Tibial nerve (tissue), 4 donors: ENCODE data around the gene ZNF716. TPM values are rescaled to one million over a fixed set of nuclear protein-coding genes. Genes with fewer than 3 reads are reported as not detected.

ENCODE experiments used
- DNase-seq, 2 donors: peaks; one replicate each; pipeline ENCODE4 v3.0.0-alpha.2; 2019; ENCODE audit warnings: low spot score in 2 of 2
- H3K27ac ChIP-seq, 4 donors: fragments of 200-600 bp; sonication (generic) in 3 of 4; one replicate each; pipeline ENCODE4 v1.5.1; 2017 to 2019; ENCODE audit warnings: mild to moderate bottlenecking in 1 of 4
- H3K27me3 ChIP-seq, 2 donors: fragments of 200-600 bp; sonication (generic) in 1 of 2; one replicate each; pipeline versions ENCODE4 v1.5.1 to v1.6.0; 2017 to 2019
- H3K36me3 ChIP-seq, 3 donors: fragments of 200-600 bp; sonication (generic); one replicate each; pipeline ENCODE4 v1.5.1; 2018 to 2019
- H3K4me1 ChIP-seq, 4 donors: fragments of 200-600 bp; sonication (generic) in 3 of 4; one replicate each; pipeline ENCODE4 v1.5.1; 2017 to 2019
- H3K4me3 ChIP-seq, 4 donors: fragments of 200-600 bp; sonication (generic) in 3 of 4; one replicate each; pipeline ENCODE4 v1.5.1; 2017 to 2019; ENCODE audit warnings: mild to moderate bottlenecking in 1 of 4, moderate library complexity in 1 of 4
- H3K9me3 ChIP-seq, 4 donors: fragments of 200-600 bp; sonication (generic) in 3 of 4; one replicate each; pipeline ENCODE4 v1.5.1; 2017 to 2019
- EP300 ChIP-seq, 2 donors: sonication (generic); formaldehyde crosslinking; IDR thresholded peaks; one replicate each; pipeline ENCODE4 v1.6.1; 2017; ENCODE audit warnings: antibody characterized with exemption in 2 of 2, mild to moderate bottlenecking in 1 of 2
- POLR2A ChIP-seq, 2 donors: fragments of 450-650 bp; IDR thresholded peaks; one replicate each; pipeline ENCODE4 v1.6.1; 2017; ENCODE audit warnings: antibody characterized with exemption in 2 of 2, mild to moderate bottlenecking in 2 of 2, moderate library complexity in 2 of 2
- WGBS, 2 donors: methylation state at CpG; one replicate each; pipeline ENCODE4 v1.1.5; 2018; 5-methylcytosine and 5-hydroxymethylcytosine counted together
- total RNA-seq, 4 donors: library from RNA; depleted of rRNA; stranded (reverse); fragments of >200 nt; gene quantifications; one replicate each; pipeline ENCODE4 v1.1.0, GENCODE V29; 2016
- TF ChIP-seq, protein P1 (sequence below), 5 experiments: fragments of 200-600 bp in 3 of 5; fragments of 450-650 bp in 2 of 5; sonication (generic) in 3 of 5; IDR thresholded peaks; one replicate each; pipeline ENCODE4 v1.5.1; 2016 to 2019; ENCODE audit warnings: antibody characterized with exemption in 5 of 5, mild to moderate bottlenecking in 3 of 5, moderate library complexity in 2 of 5

The ZNF716 gene
- total RNA-seq, 4 donors from 2014 or later = not detected

- Histone ChIP-seq H3K36me3 (no peaks in the 10 kb centered on the region), H3K27ac (no peak overlapping the region), H3K4me1 (no peaks in the 10 kb centered on the region), H3K4me3 (no peak overlapping the region), H3K9me3 (peaks cover 0 to 32% (median 0%) of the 10 kb centered on the region in 4 donors), H3K27me3 (no peaks in the 10 kb centered on the region)
- TF ChIP-seq, protein P1, sequence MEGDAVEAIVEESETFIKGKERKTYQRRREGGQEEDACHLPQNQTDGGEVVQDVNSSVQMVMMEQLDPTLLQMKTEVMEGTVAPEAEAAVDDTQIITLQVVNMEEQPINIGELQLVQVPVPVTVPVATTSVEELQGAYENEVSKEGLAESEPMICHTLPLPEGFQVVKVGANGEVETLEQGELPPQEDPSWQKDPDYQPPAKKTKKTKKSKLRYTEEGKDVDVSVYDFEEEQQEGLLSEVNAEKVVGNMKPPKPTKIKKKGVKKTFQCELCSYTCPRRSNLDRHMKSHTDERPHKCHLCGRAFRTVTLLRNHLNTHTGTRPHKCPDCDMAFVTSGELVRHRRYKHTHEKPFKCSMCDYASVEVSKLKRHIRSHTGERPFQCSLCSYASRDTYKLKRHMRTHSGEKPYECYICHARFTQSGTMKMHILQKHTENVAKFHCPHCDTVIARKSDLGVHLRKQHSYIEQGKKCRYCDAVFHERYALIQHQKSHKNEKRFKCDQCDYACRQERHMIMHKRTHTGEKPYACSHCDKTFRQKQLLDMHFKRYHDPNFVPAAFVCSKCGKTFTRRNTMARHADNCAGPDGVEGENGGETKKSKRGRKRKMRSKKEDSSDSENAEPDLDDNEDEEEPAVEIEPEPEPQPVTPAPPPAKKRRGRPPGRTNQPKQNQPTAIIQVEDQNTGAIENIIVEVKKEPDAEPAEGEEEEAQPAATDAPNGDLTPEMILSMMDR (IDR thresholded peaks at IDR 0.05) = no peak
- no peak for TF ChIP-seq POLR2A (IDR thresholded peaks at IDR 0.05)
- no peak for TF ChIP-seq EP300 (IDR thresholded peaks at IDR 0.05)
- 55 to 82% methylated on average over 2 to 3 of the region's 3 CpGs for WGBS, 2 donors
- no peak for DNase-seq
These were observed 32.2 kb upstream of the ZNF716 start for GRCh38 chr7:57417736-57418135.

GRCh38 chr7:57423768-57424167, 26.2 kb upstream of the ZNF716 start:
- Histone ChIP-seq H3K27me3 (no peaks in the 10 kb centered on the region), H3K36me3 (no peaks in the 10 kb centered on the region), H3K4me3 (no peak overlapping the region), H3K4me1 (no peaks in the 10 kb centered on the region), H3K9me3 (peaks cover 0 to 29% (median 0%) of the 10 kb centered on the region in 4 donors), H3K27ac (no peak overlapping the region)
- no peak for TF ChIP-seq POLR2A (IDR thresholded peaks at IDR 0.05)
- 53 to 60% methylated on average over 3 of the region's 3 CpGs for whole genome bisulfite sequencing, 2 donors
- DNase-seq = no peak

- peaks cover 0 to 29% (median 0%) of the 10 kb centered on the region in 4 donors for H3K9me3 ChIP-seq
- TF ChIP-seq EP300 (IDR thresholded peaks at IDR 0.05) (no peak), POLR2A (IDR thresholded peaks at IDR 0.05) (no peak)
- TF ChIP-seq, protein P1 (IDR thresholded peaks at IDR 0.05) = no peak
- DNase-seq = no peak
- H3K4me1 ChIP-seq = no peaks in the 10 kb centered on the region
- H3K27ac ChIP-seq = no peak overlapping the region
- 60 to 61% methylated on average over 21 to 38 of the region's 89 CpGs for WGBS, 2 donors
- H3K36me3 ChIP-seq = no peaks in the 10 kb centered on the region
- no peak overlapping the region for H3K4me3 ChIP-seq
- H3K27me3 ChIP-seq = no peaks in the 10 kb centered on the region
These were observed 25.3 kb upstream of the ZNF716 start for GRCh38 chr7:57424515-57425238.

DNA sequence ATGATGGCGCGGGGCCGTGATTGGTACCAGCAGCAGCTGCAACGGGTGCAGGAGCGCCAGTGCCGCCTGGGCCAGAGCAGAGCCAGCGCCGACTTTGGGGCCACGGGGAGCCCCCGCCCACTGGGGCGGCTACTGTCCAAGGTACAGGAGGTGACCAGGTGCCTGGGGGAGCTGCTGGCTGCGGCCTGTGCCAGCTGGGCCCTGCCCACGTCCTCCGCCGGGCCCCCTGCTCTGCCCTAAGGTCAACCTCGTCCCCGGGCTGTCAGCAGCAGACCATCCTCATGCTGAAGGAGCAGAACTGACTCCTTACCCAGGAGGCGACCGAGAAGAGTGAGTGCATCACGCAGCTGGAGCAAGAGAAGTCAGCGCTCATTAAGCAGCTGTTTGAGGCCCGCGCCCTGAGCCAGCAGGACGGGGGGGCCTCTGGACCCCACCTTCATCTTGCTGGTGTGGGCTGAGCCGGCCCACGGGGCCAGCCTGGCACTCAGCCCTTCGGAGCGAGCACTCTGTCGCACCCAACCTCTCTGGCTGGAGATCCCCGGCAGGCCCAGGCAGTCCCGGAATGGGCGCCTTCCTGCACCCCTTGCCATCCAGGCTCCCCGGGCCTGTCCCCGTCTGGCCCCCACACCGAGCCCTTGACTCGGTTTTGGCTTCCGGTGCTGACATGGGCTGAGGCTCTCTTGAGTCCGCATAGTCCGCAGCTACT, 24.6 kb upstream of the ZNF716 start:
- Histone ChIP-seq H3K4me1 (no peaks in the 10 kb centered on the region), H3K36me3 (no peaks in the 10 kb centered on the region), H3K27me3 (no peaks in the 10 kb centered on the region), H3K9me3 (peaks cover 0 to 29% (median 0%) of the 10 kb centered on the region in 4 donors), H3K4me3 (no peak overlapping the region), H3K27ac (no peak overlapping the region)
- no peak for DNase-seq
- WGBS, 2 donors = 69 to 83% methylated on average over 22 to 31 of the region's 39 CpGs
- TF ChIP-seq POLR2A (IDR thresholded peaks at IDR 0.05) (no peak), EP300 (IDR thresholded peaks at IDR 0.05) (no peak)
- TF ChIP-seq, protein P1 (IDR thresholded peaks at IDR 0.05) = no peak

DNA sequence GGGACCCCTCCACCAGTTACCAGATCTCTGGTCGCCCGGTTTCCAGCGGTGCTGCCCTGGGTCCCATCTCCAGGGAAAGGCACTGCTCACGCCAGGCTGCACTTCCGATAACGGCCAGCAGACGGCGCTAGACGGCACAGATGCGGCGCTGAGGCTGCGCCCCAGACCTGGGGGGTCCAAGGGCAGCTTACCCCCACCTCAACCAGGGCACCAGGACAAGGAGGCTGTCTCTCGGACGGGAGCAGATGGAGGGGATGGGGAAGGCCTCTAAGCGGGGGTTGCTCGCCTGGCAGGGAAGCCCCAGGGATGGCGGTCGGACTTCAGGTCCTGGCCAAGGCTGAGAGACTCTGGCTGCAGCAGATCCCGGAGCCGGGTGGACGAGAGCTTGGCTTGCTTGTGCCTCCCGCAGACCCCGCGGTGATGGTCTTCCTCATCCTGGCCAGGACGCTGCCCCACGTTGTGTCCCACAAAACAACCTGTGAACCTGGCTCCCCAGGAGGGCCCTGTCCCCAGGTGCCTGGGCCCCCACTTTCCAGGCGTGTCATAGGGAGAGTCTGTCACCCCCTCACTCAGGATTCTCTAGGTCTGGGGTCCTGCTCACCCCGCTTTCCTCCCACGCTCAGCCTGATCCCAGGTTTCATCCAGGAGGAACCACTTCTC, 23.9 kb upstream of the ZNF716 start:
- Histone ChIP-seq H3K9me3 (peaks cover 0 to 29% (median 0%) of the 10 kb centered on the region in 4 donors), H3K27ac (no peak overlapping the region), H3K36me3 (no peaks in the 10 kb centered on the region), H3K27me3 (no peaks in the 10 kb centered on the region), H3K4me1 (no peaks in the 10 kb centered on the region), H3K4me3 (no peak overlapping the region)
- 71 to 74% methylated on average over 19 to 23 of the region's 29 CpGs for WGBS, 2 donors
- TF ChIP-seq EP300 (IDR thresholded peaks at IDR 0.05) (no peak), POLR2A (IDR thresholded peaks at IDR 0.05) (no peak)
- TF ChIP-seq, protein P1 (IDR thresholded peaks at IDR 0.05) = no peak
- no peak for DNase-seq
